Lung microvascular endothelial cell (primary cell): ENCODE measurements around the gene ZSWIM1. TPM values are rescaled to one million over a fixed set of nuclear protein-coding genes. Genes with fewer than 3 reads are reported as not detected.
"Not testable (repeated sequence)": the region's sequence is repeated elsewhere in the genome, so short reads cannot be mapped to it uniquely, and the experiment has no call there.

Experiments
- DNase-seq, 2 donors: peaks; one replicate each; pipeline versions ENCODE4 v3.0.0 to v3.0.0-alpha.2; 2010; ENCODE audit warnings: low read depth in 2 of 2
- total RNA-seq: library from RNA; depleted of rRNA; stranded (reverse); fragments of >200 nt; gene quantifications from 2 replicates; pipeline ENCODE4 v1.2.1, GENCODE V29; 2014

Gene ZSWIM1
- total RNA-seq, 1 donor from 2014 or later, result 4.0 TPM

DNA sequence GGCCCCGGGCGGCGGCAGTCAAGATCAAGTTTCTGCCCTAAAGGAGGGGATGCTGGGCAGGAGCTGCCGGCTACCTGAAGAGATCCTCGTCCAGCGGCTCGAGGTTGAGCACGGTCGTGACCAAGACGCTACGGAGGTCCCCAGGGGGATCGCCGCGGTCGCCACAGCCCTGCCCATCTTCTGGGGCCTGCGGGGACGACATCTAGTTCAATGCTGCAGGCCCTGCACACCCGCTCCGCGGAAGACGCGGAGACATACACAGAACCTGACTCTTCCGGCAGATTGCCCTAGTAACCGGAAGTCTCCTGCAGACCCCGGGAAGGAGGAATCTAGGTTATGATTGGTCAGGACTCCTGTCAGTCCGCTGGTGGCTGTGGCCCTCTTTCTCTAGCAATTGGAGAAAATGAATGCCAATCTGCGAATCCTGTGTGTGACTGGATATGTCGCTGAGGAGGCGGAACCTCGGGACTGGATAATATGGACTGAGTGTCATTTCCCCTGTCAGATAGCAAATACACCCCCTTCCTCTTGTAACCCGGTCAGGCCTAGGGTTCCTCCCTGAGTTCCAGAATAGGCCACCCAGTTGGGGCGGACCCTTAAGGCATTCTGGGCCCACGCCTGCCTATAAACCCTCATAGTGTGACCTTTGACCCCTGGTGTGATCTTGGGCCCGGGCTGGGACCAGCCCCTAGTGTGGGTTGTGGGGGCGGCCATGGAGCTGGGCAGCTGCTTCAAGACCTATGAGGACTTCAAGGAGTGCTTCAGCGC lies 23.7 kb upstream of the ZSWIM1 start, which contains the start of the genes ACOT8 and ZSWIM3:
Gene ACOT8, minus strand, starts transcription at position 279 of the 768 bp plus-strand sequence. Its CDS starts 77 bp downstream, at position 202.
Gene ZSWIM3, plus strand, starts transcription at position 501 of the 768 bp plus-strand sequence. Its CDS starts 212 bp downstream, at position 713.
- DNase-seq, result peak; percentile 100

DNA sequence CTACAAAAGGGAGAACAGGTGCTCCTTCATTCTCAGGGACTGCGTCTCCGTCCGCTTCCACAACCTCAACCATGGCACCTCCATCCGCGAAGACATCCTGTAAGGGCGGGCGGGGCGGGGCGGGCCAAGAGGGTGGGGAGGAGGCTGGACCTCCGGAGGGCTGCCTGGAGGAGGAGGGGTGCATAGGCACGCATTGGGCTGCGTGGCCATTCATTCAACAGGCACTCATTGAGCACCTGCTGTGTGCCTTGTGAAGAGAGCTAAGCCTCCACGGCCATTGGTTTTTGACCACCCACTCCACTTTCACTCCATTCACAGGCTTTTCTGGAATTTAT lies 23.2 kb upstream of the ZSWIM1 start:
- DNase-seq, result peak in 1 of 2 donors; percentile 5

- no peak for DNase-seq
Observed at GRCh38 chr20:45859916-45860315, 21.1 kb upstream of the ZSWIM1 start.

DNA sequence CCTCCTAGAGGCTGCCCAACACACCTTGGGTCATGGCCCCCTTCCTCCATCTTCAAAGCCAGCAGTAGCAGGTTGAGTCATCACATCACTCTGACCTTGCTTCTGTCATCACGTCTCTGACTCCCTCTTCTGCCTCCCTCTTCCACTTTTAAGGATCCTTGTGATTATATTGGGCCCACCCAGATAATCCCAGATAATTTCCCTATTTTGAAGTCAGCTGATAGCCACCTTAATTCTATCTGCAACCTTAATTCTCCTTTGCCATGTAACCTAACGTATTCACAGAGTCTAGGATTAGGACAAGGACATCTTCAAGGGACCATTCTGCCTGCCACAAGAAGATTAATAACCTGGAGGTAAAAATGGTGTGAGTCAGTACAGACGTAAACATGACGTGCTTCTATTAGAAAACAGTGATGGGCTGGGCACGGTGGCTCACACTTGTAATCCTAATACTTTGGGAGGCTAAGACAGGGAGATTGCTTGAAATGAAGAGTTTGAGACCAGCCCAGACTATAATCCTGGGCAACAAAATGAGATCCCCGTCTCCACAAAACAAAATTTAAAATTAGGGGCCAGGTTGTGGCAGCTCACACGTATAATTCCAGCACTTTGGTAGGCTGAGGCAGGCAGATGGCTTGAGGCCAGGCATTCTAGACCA lies 20.3 kb upstream of the ZSWIM1 start:
- peak in 1 of 2 donors; percentile 20 for DNase-seq

GRCh38 chr20:45861221-45862075 lies 19.6 kb upstream of the ZSWIM1 start:
- peak; percentile 41 to 76 for DNase-seq

GRCh38 chr20:45863543-45864470 lies 17.2 kb upstream of the ZSWIM1 start:
- DNase-seq, result no peak

DNA sequence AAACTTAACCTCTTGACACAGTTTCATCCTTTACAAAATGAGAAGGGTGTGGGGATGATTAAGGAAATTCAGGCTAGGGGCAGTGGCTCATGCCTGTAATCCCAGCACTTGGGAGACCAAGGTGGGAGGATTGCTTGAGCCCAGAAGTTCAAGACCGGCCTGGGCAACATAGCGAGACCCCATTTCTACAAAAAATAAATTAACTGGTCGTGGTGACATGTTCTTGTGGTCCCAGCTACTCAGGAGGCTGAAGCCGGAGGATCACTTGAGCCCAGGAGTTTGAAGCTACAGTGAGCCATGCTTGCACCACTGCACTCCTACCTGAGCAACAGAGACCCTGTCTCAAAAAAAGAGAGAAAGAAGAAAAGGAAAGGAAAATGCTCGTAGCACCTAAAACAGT lies 14.6 kb upstream of the ZSWIM1 start:
- DNase-seq, result no peak

GRCh38 chr20:45867136-45867818 lies 13.8 kb upstream of the ZSWIM1 start:
- DNase-seq, result no peak

GRCh38 chr20:45867819-45868176 lies 13.2 kb upstream of the ZSWIM1 start:
- peak in 1 of 2 donors; percentile 25 for DNase-seq

DNA sequence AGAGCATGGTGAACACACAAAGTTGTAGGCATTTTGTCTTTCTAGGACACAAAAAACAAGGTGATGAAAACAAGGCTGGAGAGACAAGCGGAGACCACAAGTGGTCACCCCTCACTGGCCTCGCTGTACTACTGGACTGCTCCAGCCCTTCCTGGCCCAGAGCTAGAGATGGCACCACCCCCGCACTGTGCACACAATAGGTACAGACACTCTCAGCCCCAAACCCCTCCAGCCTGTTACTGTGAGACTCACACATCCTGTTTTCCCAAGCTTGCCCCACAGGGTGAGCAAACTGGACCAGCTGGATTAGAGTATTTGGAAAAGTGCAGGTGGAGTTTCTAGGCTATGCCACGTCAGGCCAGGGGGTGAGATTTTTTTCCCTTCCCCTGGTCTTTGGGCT lies 8.4 kb upstream of the ZSWIM1 start:
- no peak for DNase-seq

- DNase-seq, result no peak
Observed at GRCh38 chr20:45873409-45874103, 7.5 kb upstream of the ZSWIM1 start.

GRCh38 chr20:45874104-45874481 lies 6.9 kb upstream of the ZSWIM1 start:
- not testable (repeated sequence) for DNase-seq

DNA sequence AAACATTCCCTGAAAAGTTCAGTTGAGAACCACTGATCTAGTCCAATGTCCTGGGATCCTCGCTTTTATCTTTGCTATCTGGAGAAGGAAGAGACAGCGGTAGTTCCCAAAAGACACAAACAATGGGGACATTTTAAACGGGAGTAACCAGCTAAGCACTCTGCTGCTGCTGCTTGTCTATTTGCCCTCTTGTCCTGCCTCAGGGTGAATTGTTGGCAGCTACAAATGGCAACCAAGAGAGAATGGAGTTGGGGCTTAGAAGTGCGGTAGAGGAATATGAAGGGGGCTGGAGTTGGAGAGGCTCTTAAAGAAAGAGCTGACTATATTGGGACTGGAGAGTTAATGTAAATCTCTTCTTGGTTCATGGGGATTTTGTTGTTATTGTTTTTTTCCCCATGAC lies 6.5 kb upstream of the ZSWIM1 start:
- no peak for DNase-seq

GRCh38 chr20:45878076-45878761 lies 2.8 kb upstream of the ZSWIM1 start:
- no peak for DNase-seq

DNA sequence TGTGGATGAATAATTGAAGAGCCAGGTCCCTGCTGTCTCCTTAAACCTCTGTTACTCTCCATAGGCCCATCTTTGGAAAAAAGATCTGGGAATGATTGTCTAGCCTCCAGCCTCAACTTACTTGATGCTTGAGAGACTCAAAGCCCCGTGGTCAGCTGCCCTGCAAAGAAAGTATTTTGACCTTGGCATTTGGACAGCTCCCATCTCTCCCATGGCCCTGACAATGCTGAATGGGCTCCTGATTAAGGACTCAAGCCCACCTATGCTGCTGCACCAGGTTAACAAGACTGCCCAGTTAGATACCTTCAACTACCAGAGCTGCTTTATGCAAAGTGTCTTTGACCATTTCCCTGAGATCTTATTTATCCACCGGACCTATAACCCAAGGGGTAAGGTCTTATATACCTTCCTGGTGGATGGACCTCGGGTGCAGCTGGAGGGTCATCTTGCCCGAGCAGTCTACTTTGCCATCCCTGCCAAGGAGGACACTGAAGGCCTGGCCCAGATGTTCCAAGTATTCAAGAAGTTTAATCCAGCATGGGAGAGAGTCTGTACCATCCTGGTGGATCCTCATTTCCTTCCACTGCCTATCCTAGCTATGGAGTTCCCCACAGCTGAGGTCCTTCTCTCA lies 1.6 kb downstream of the ZSWIM1 start:
- DNase-seq, result no peak

DNA sequence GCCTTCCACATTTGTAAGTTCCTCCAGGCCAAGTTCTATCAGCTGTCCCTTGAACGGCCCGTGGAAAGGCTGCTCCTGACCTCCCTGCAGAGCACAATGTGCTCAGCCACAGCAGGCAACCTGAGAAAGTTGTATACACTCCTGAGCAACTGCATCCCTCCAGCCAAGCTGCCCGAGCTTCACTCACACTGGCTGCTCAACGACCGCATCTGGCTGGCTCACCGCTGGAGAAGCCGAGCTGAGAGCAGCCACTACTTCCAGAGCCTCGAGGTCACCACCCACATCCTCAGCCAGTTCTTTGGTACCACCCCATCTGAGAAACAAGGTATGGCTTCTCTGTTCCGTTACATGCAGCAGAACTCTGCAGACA lies 2.1 kb downstream of the ZSWIM1 start:
- no peak for DNase-seq

DNA sequence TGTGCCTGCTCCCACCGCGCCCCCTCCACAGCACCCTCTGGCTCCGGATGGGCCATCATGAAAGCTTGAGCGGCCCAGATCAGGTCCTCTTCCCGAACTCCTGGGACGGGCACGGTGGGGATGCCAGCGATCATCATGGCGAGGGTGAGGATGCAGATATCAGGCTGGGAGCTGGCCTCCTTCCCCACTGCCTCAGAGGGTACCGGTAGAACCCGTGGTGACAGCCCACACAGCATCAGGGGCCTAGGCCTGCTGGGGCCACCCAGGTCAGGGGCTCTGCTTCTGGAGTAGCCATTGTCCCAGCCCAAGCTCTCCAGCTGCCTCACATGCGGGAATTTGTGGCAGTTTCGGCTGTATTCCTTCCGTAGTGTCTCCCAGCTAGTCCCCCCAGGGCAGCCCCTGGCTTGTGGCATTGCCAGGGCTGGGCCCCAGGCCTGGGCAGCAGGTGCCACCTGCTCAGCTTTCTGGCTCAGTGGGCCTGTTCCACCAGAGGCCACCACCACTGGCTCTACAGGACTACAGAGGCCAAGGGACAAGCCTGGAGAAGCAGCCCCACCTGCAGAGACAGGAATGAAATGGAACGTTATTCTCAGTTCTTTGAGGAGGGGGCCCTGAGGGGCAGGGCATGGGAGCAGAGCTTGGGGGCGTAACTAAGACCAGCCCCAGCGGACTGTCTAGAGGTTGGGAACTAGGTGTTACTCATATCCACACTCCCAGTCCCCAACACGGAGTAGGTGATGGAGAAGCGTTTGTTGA lies 5.7 kb downstream of the ZSWIM1 start:
- no peak for DNase-seq

DNA sequence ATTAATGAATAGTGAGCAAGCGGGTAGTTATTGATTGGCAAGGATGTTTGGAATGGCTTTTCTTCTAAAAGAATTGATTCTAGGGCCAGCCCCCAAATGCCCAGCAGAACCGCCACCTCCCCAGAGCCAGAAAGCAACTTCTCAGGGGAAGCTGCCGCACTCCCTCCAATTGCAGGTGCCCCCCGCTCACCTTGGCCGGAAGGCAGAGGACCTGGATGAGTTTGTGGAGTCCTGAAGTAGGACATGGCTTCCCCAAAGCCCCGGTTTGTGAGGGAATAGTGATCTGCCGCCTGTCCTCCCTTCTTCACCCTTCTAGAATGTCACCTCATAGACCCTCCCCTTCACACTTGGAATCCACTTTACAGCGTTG lies 6.3 kb downstream of the ZSWIM1 start, which contains the start of gene SPATA25:
Gene SPATA25, minus strand, starts transcription at position 277 of the 370 bp plus-strand sequence. Its CDS starts 32 bp downstream, at position 245.
- no peak for DNase-seq
